Measurements from ENCODE around the gene RAP1GAP.
"Not testable (repeated sequence)": the region's sequence is repeated elsewhere in the genome, so short reads cannot be mapped to it uniquely, and the experiment has no call there.

The RAP1GAP gene

DNA sequence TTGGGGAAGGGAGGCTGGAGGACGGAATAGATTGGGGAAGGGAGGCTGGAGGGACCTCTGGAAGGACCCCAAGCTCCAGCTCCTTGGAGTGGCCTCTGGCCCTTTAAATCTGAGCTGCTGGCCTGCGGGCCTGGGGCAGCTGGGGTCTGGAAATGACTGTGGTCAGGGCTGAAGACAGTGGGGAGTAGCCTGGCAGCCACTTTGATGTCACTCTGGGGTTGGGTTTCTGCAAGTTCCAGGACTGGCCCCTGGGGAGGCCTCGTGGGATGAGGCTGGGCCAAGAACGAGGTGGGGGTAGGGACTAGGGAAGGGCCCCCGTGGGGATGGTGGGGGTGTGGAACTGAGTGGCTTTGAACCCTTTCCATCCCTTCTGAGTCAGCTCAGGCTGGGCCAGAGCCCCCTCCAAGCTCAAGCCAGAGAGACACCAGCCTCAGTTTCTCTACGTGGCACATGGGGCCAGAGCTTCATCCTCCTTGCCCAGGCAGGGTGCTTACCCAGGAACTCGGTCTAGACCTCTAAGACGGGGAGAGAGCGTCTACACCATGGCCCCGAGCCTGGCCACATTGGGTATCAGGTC lies 100.3 kb downstream of the RAP1GAP start:
- DNase-seq = no peak

DNA sequence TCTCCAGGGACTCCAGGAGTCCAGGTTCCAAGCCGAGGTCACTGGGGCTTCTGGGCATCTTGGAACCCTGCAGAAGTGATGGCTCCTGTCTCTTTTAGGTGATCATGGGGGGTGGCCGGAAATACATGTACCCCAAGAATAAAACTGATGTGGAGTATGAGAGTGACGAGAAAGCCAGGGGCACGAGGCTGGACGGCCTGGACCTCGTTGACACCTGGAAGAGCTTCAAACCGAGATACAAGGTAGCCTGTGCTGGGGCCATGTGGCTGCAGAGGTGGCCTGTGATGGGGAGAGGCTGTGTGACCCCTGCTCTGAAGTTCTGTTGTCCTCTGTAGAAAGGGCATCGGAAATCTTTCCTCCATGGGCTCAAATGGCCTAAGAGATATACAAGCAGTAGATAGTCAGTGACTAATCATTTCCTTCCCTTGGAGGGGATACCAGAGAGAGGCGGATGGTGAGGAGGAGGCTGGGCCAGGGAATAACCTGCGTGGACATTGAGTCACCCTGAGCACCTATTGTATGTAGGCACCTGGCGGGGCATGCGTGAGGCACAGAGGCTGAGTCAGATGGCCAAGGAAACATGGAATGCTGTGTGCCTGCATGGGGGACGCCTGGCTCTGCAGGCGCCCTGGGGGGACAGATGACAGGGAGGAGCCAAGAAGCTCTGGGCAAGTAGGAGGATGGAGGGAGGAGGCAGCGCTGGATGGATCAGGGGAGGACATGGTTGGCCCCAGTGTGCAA lies 101.0 kb downstream of the RAP1GAP start:
- DNase-seq = no peak

DNA sequence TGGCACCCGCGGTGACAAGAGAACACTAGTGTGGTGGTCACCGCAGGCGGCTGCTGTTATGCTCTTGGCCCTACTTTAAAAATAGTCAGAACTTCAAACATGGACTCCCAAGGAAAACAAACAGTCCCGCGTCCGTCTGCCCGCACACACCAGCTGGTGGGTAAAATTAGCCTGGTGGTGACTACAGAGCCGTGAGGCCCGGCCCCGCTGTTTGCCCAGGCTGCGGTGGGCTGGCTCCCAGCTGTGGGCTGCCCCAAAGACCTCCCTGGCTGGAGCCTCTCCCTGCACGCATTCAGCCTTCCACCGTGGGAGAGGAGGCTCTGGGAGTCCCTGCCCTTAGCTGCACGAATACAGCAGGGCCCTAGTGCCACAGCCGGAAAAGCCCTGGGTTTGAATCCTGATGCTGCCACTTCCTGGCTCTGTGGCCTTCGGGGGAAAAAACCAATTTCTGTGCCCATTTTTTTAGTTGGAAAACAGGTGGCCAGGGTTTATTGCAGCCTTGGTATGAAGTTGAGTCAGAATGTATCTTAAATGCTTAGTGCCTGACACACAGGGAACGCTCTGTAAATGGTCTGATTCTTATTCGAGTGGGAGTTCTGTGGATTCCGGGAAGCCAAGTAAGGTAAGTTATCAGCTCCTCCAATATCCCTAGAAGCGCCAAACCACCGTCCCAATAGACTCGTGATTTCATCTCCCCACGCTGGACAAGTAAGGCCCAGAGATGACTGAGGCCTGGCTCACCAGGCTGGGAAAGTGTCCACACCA lies 101.7 kb downstream of the RAP1GAP start:
- DNase-seq = no peak

DNA sequence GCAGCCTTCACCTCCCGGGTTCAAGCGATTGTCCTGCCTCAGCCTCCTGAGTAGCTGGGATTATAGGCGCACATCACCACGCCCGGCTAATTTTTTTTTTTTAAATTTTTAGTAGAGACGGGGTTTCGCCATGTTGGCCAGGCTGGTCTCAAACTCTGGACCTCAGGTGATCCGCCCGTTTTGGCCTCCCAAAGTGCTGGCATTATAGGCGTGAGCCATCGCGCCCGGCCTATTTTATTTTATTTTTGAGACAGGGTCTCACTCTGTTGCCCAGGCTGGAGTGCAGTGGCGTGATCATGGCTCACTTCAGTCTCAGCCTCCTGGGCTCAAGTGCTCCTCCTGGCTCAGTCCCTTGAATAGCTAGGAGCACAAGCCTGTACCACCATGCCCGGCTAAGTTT lies 102.8 kb downstream of the RAP1GAP start:
- not testable (repeated sequence) for DNase-seq

DNA sequence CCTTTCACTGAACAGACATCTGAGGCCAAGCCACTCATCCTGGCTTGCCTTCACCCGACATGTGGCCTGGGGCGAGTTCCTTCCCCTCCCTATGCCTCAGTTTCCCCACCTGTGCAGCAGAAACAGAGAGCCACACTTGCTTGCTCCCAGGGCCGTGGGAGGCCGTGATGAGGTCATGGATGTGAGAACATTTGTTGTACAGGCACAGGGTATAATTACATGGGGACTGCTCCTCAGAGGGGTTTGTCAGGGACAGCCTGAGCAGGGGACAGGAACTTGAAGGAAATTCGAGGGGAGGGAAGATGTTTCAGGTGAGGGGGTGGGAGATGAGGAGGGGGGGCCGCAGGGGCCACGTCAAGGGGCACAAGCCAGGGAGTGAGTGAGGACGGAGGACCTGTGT lies 103.9 kb downstream of the RAP1GAP start:
- no peak for DNase-seq

DNA sequence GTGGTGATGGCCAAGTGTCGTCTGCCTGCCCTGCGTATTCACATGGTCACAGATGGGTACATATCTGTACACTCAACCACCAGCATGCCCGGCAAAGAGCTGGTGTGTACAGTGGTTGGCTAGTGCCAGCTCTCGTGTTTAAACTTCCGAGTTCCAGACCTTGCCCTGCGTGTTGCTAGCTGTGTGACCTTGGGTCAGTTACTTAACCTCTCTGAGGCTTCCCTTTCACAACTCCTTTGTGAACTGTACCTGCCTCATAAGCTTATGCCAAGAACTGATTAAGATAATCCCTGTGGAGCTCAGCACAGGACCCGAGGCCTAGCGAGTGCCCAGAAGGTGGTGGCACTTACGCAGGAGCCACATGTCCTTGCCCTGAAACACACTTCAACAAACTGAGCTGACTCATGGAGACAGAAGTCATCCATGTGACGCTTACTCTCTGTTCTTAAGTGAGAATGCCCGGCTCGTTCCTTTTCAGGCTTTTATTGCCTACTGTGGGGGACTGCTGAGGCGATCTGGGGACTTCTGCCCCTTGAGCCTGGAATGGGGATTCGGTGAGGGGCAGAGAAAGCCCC lies 104.5 kb downstream of the RAP1GAP start:
- no peak for DNase-seq

DNA sequence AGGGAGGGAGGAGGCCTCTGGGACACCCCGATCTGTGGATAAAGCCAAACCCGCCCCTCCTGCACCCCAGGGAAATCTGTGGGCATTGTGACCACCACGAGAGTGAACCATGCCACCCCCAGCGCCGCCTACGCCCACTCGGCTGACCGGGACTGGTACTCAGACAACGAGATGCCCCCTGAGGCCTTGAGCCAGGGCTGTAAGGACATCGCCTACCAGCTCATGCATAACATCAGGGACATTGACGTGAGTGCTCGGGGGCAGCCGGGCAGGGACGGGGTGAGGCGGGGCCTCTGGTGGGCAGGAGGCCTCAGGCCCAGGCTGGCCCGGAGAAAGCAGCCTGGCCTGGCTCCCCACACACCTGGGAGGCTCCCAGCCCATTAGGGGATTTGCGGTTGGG lies 105.2 kb downstream of the RAP1GAP start:
- no peak for DNase-seq

DNA sequence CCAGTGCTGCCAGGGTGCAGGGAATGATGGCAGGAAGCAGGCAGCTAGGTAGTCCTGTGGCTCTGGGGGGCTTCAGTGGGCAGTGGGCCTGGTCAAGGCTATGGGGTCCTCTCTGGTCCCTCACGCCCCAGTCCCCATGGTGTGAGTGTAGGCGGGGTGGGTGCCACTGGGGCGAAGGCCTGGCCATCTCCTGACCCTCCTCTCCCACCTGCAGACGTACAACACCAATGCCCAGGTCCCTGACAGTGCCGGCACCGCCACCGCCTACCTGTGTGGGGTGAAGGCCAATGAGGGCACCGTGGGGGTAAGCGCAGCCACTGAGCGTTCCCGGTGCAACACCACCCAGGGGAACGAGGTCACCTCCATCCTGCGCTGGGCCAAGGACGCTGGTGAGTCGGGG lies 106.3 kb downstream of the RAP1GAP start:
- no peak for DNase-seq

DNA sequence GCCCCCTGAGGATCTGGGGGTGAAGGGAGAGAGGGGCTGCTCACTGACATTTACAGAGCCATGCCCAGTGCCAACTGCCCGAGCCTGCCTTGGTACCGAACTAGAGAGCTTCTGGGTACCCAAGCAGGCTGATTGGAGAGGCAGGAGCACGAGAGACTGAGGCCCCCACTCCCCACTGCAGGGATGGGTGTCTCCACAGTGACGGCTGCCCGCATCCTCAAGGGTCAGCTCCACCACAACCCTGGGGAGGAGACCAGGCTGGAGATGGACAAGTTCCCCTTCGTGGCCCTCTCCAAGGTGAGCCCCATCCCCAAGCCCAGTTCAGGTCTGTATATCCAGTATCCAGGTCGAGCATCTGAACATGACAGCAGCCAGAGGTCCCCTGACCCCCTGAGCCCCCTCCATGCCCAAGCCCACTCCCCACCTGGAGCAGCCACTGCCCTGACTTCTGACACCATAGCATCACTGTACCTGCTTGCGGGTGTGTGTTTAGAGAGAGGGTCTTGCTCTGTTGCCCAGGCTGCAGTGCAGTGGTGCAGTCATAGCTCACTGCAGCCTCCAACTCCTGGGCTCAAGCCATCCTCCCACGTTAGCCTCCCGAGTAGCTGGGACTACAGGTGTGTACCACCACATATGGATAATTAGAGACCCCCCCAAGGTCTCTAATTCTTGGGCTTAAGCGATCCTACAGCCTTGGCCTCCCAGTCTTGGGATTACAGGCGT lies 108.1 kb downstream of the RAP1GAP start:
- no peak for DNase-seq

DNA sequence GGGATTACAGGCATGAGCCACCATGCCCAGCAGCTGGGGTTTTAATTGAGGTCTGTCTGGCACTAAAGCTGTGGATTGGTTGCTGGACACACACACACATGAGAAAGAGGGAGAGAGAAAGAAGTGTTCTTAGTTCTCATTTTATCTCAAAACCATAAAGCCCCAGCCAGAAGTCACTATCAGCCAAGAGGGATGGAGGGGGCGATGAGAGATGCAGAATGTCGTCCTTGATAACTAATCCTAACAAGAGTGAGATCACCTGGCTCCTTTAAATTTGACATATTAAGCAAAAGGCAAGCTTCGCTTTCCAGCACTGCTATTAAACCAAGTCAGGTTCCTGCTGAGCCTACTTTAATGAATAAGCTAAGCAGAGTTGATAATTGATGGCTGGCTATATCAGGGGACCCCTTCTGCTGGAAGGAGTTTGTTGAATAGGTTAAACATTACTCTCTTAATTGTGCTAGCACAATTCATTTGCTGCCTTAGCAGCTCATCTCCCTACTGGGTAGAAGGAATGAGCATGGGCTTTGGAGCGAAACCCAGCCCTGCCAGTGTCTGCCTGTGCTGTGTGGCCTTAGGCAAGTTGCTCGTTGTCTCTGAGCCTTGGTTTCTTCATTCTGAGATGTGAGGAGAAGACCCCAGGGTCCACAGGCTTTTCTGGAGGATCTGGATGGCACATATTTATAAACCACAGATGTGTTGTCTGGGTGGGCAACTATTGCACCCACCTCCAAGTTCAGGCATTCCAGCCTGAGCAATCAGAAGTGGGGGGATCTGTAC lies 109.2 kb downstream of the RAP1GAP start:
- DNase-seq = no peak

DNA sequence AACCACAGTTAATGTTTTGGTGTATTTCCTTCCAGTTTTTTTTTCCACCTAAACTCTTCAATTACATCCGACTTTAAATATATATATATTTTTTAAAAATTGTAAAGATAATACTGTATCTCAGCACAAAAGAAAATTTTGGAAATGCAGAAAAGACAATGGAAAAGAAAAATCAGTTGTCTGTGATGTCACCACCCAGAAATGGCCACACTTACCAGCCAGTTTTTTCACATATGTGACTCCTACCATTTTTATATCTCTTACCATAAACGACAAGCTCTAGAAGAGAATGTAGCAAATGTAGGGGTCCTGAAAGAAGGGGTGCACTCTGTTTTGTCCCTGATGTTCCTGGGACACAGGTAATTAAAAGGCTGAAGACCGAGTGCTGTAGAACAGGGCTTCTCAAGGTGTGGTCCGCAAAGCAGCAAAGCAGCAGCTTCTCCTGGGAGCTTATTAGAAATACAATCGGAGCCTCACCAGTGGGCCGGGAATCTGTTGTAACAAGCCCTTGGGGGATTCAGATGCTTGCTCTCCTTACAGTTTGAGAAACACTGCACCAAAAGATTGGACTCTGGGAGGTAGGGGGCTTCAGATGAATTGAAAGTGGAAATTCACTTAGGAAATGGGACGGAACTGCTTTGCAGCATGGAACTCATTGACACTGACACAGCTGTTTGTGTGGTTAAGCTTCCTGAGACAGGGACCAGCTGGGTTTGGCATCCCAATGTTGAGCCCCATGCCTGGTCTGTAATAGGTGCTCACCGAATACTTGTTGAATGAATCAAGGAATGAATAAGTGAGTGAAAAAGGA lies 115.8 kb downstream of the RAP1GAP start:
- DNase-seq = no peak

DNA sequence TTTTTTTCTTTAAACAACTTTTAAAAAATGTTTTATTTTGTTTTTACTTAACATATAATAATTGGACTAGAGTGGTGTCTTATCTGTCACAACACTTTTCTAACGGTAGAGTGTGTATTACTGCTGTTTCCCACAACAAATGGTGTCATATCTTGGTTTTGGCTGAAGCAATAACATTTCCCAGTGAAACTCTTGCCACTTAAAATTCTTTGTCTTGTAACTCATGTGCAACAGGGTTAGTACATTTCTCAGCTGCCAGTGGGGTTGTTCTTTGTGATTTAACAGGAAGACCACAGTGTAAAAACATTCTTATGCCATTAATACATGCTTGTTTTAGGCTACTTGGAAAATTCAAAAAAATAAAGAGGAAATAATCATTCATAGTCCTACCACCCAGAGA lies 116.4 kb downstream of the RAP1GAP start:
- DNase-seq = no peak

DNA sequence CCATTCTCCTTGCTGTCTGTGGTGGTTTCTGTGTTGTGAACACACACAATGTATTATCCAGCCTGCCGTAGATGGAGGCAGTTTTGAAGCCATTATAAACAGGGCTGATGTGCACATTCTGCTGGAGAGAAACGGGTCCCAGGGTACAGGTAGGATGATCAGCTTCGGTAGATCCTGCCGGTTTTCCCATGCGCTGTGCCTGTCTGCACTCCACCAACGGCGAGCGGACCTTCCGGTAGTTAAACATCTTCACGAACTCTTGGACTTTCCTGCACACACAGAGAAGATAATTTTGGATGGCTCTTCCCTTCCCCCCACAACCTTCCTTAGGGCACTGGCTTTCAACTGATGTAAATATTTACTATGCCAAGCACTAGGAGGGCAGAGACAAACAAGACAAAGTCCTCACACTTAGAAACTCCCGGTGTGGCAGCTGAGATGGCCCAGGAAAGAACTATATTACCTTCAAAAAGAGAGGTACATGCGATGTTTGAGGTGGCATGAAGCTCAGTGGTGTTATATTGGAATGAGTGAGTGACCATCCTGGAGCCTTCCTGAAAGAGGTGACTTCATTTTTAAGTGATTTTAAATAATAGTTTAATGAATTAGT lies 118.2 kb downstream of the RAP1GAP start:
- DNase-seq = no peak

DNA sequence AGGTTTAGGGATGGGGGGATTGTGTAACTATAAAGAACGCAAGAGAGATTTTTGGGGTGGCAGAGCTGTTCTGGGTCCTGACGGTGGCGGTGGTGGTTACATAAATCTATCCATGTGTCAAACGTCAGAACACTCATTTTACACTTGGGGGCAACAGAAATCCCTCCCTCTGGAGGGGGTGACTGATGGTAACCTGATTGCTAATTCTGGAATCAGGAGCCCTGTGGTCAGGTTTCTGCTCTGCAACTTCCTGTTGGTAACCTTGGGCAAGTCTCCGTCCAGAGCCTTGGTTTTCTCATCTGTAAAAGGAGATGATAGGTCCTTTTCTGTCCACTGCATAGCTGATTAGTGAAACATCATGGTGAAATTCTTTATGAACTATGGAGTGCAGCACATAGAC lies 119.1 kb downstream of the RAP1GAP start:
- DNase-seq = no peak

DNA sequence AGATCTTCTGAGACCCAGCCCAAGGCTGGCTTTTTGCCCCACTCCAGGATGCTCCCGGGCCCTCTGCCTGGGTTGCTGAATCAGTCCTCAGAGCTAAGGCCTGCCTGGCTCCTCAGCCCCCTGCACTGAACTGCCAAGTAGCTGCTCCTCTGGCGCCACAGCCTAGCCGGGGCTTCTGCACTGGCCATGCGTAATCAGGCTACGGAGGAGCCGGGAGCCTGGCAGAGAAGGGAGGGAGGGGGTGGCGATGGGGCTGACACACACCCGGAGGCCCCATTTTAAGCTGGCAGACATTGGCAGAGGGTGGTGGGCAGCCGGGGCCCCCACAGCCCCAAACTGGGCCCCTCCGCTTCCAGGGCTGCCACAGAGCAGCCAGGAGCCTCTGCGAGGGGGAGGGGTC lies 121.3 kb downstream of the RAP1GAP start:
- DNase-seq = no peak

Measured in T-helper 1 cell (primary cell).